HepG2 (cell line): Measurements from ENCODE around the gene GPT2. TPM values are rescaled to one million over a fixed set of nuclear protein-coding genes. Genes with fewer than 3 reads are reported as not detected.
A peak's percentile ranks its signal among the peaks of the same experiment; 100 is the strongest.

Source experiments
- ATAC-seq: fragments of 200-7000 bp; cut with Tn5 transposase; 3 replicates; pipeline ENCODE4 v1.9.1; 2020; ENCODE audit warnings: mild to moderate bottlenecking, moderate library complexity
- BruUV-seq: library from RNA; stranded (reverse); fragments of 400-500 nt; replicated peaks from 2 replicates; lab custom pipeline; 2021; lab: Mats Ljungman, UMichigan
- CTCF ChIA-PET: fragments of 300-600 bp; formaldehyde crosslinking; extraction: SDS; loops from one replicate; lab custom pipeline; 2021; ENCODE audit warnings: low total read pairs, inconsistent platforms, low intra/inter-chr PET ratio; lab: Yijun Ruan, JAX
- POLR2A ChIA-PET: fragments of 350-600 bp; sonication (Branson Sonifier 250); formaldehyde crosslinking; loops from one replicate; lab custom pipeline; 2020; ENCODE audit warnings: antibody characterized with exemption, inconsistent platforms; lab: Yijun Ruan, JAX
- DNase-seq: peaks from one replicate; pipeline ENCODE4 v3.0.0-alpha.2; 2015; ENCODE audit warnings: low spot score
- FAIRE-seq: peaks from 3 replicates; lab custom pipeline; 2011; peaks lifted over from hg19 to GRCh38; lab: Jason Lieb, UNC
- H2AFZ ChIP-seq: one replicate; pipeline ENCODE4 v1.6.1; 2011; ENCODE audit warnings: low read length, inconsistent platforms
- H3K27ac ChIP-seq: fragments of 300-600 bp; 3 replicates; pipeline ENCODE4 v1.8.0; 2011; ENCODE audit warnings: mixed run types, mild to moderate bottlenecking, mixed read lengths, low read length, inconsistent platforms; ENCODE audit not compliant: insufficient read depth; ENCODE audit errors: extremely low read length
- H3K27me3 ChIP-seq, 2 experiments: fragments of 200-600 bp in 1 of 2; 2 replicates in 1 of 2; 3 replicates in 1 of 2; pipeline versions ENCODE4 v1.6.0 to v1.8.0; 2011; ENCODE audit warnings: low read length in 2 of 2, mild to moderate bottlenecking in 2 of 2, moderate library complexity in 2 of 2, inconsistent platforms in 1 of 2; ENCODE audit not compliant: insufficient read depth in 2 of 2, control insufficient read depth in 1 of 2
- H3K36me3 ChIP-seq, 2 experiments: fragments of 200-600 bp in 1 of 2; replicated peaks in 1 of 2; 2 replicates in 1 of 2; 3 replicates in 1 of 2; pipeline versions ENCODE4 v1.5.1 to v1.8.0; 2011; ENCODE audit warnings: low read length in 2 of 2, inconsistent platforms in 1 of 2; ENCODE audit not compliant: insufficient read depth in 2 of 2, control insufficient read depth in 1 of 2
- H3K4me1 ChIP-seq: 2 replicates; pipeline ENCODE4 v1.5.1; 2012; ENCODE audit warnings: low read length, inconsistent platforms; ENCODE audit not compliant: insufficient read depth
- H3K4me2 ChIP-seq: 2 replicates; pipeline ENCODE4 v1.6.0; 2011; ENCODE audit warnings: low read depth, low read length, inconsistent platforms
- H3K4me3 ChIP-seq, 3 experiments: fragments of 200-600 bp in 1 of 3; sonication (generic), shearing (Covaris generic) in 1 of 3; replicated peaks in 1 of 3; 2 replicates each; pipeline ENCODE4 v1.5.1; 2011 to 2016; ENCODE audit warnings: low read length in 3 of 3, inconsistent platforms in 2 of 3, low read depth in 2 of 3, mild to moderate bottlenecking in 2 of 3, control low read depth in 1 of 3, mixed read lengths in 1 of 3; ENCODE audit not compliant: insufficient read depth in 1 of 3
- H3K79me2 ChIP-seq: one replicate; pipeline ENCODE4 v1.6.1; 2011; ENCODE audit warnings: low read length, inconsistent platforms; ENCODE audit not compliant: insufficient read depth
- H3K9ac ChIP-seq: 2 replicates; pipeline ENCODE4 v1.6.0; 2011; ENCODE audit warnings: mild to moderate bottlenecking, low read depth, low read length, inconsistent platforms; ENCODE audit not compliant: insufficient read depth
- H3K9me3 ChIP-seq: 2 replicates; pipeline ENCODE4 v1.5.1; 2012; ENCODE audit warnings: mild to moderate bottlenecking, low read length
- H4K20me1 ChIP-seq: 2 replicates; pipeline ENCODE4 v1.6.0; 2011; ENCODE audit warnings: inconsistent platforms, mild to moderate bottlenecking, low read length, moderate library complexity; ENCODE audit not compliant: insufficient read depth
- SNAPC2 ChIP-seq: sonication (generic); formaldehyde crosslinking; IDR thresholded peaks from 2 replicates; pipeline ENCODE4 v1.8.1; 2022; ENCODE audit warnings: mild to moderate bottlenecking, missing genetic modification reagents
- ZBTB21 ChIP-seq: sonication (generic); formaldehyde crosslinking; IDR thresholded peaks from 2 replicates; pipeline ENCODE4 v1.4.0; 2020; ENCODE audit warnings: missing genetic modification reagents
- ZNF317 ChIP-seq: sonication (generic); formaldehyde crosslinking; IDR thresholded peaks from 2 replicates; pipeline ENCODE4 v1.5.0; 2020; ENCODE audit warnings: mild to moderate bottlenecking, missing genetic modification reagents
- ZNF329 ChIP-seq: sonication (generic); formaldehyde crosslinking; IDR thresholded peaks from 2 replicates; pipeline ENCODE4 v1.9.0; 2021; ENCODE audit warnings: low read depth, mild to moderate bottlenecking, missing genetic modification reagents
- WGBS: methylation state at CpG from one replicate; pipeline ENCODE4 v1.1.6; 2017; ENCODE audit warnings: low lambda C conversion rate; 5-methylcytosine and 5-hydroxymethylcytosine counted together
- in situ Hi-C: cut with HindIII; loops from 2 replicates; pipeline ENCODE4 v1.10.0; 2017; ENCODE audit warnings: low pct_unique_long_range_greater_than_20kb; ENCODE audit not compliant: extremely low pct_ligation_motif_present
- intact Hi-C: fragments of 100-400 bp; cut with micrococcal nuclease; formaldehyde crosslinking; loops from one replicate; pipeline ENCODE4 v1.10.0; 2022; ENCODE audit not compliant: unreplicated experiment
- polyA plus RNA-seq, 8 experiments: library from polyadenylated mRNA; depleted of rRNA in 3 of 8; stranded (reverse) in 7 of 8; unstranded in 1 of 8; fragments of >200 nt; fragmentation: Illumina TruSeq in 4 of 8; extraction: Trizol in 4 of 8; gene quantifications; 2 replicates each; pipeline versions ENCODE4 v1.2.1 to v1.2.3, GENCODE V29; 2011 to 2016; ENCODE audit warnings: low read depth in 4 of 8, missing spikeins in 1 of 8, mixed read lengths in 1 of 8; ENCODE audit not compliant: insufficient read depth in 1 of 8
- total RNA-seq, 5 experiments: library from RNA; depleted of rRNA; stranded (reverse); fragments of >200 nt; fragmentation: Illumina TruSeq; extraction: Trizol; gene quantifications; 2 replicates each; pipeline ENCODE4 v1.2.3, GENCODE V29; 2016; ENCODE audit warnings: low read depth in 1 of 5

GPT2 gene
- total and polyA plus RNA-seq, 2 of the 13 experiments (the other 11 are each of a cell fraction or from before 2014, with no cell fraction given): 138 to 267 TPM

DNA sequence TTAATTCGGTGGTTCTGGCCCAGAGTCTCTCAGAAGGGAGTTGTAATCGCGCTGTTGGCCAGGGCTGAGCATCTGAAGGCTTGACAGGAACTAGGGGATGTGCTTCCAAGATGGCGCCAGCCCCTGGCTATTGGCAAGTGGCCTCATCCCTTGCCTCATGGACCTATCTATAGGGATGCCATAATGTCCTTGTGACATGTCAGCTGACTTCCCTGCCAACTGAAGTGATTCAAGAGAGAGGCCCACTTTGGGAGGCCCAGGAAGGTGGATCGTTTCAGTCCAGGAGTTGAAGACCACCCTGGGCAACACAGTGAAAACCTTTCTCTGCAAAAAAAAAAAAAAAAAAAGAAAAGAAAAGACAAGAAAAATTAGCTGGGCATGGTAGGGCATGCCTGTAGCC is 38.2 kb upstream of the GPT2 start:
- 85% methylated on average over 5 of the region's 5 CpGs for WGBS
- Histone ChIP-seq H3K4me3 (no peak overlapping the region), H3K9ac (no peak overlapping the region), H3K9me3 (no peaks in the 10 kb centered on the region), H4K20me1 (no peaks in the 10 kb centered on the region), H3K27ac (no peak overlapping the region), H3K4me1 (peaks cover 29% of the 10 kb centered on the region), H3K27me3 (no peaks in the 10 kb centered on the region), H3K79me2 (no peaks in the 10 kb centered on the region), H3K36me3 (no peaks in the 10 kb centered on the region), H3K4me2 (no peak overlapping the region), H2AFZ (no peak overlapping the region)
- intact Hi-C loops (no loop called here), in situ Hi-C loops (no loop called here)
- DNase-seq (no peak), ATAC-seq (no peak), FAIRE-seq (no peak)
- ChIA-PET CTCF (no interaction called here), POLR2A (interaction anchor here (0.7 kb wide), 1 partner anchor 265 kb away, joined by 3 read pairs; no protein-coding TSS in a partner anchor)
- BruUV-seq: no TSS peak
- TF ChIP-seq SNAPC2 (CRISPR knock-in tag) (no peak), ZNF317 (CRISPR knock-in tag) (peak; percentile 92)

- Histone ChIP-seq H3K9ac (no peak overlapping the region), H3K79me2 (no peaks in the 10 kb centered on the region), H3K27me3 (no peaks in the 10 kb centered on the region), H4K20me1 (no peaks in the 10 kb centered on the region), H2AFZ (no peak overlapping the region), H3K27ac (no peak overlapping the region), H3K4me3 (no peak overlapping the region), H3K4me1 (peaks cover 47% of the 10 kb centered on the region), H3K4me2 (no peak overlapping the region), H3K9me3 (no peaks in the 10 kb centered on the region), H3K36me3 (no peaks in the 10 kb centered on the region)
- intact Hi-C loops: no loop called here
- ATAC-seq (no peak), DNase-seq (no peak), FAIRE-seq (no peak)
- in situ Hi-C loops: no loop called here
- WGBS: 42% methylated on average over 5 of the region's 5 CpGs
- TF ChIP-seq ZBTB21 (CRISPR knock-in tag): no peak
- peak; percentile 92 for TF ChIP-seq ZNF329
- no TSS peak for BruUV-seq
- CTCF ChIA-PET: no interaction called here
- POLR2A ChIA-PET: no interaction called here
Measured at GRCh38 chr16:46848768-46849764, 35.1 kb upstream of the GPT2 start.
